SHP77 (cell line): Measurements from ENCODE around the gene CBX1.

Experiments
- DNase-seq, 2 experiments: peaks; one replicate each; lab custom pipeline; 2025; lab: John Stamatoyannopoulos, UW

Gene CBX1

GRCh38 chr17:48025904-48026501, 75.3 kb downstream of the CBX1 start:
- no peak for DNase-seq

- DNase-seq, result peak; percentile 96 to 98
Observed at GRCh38 chr17:48025040-48025903, 76.0 kb downstream of the CBX1 start.

- DNase-seq, result peak; percentile 27 to 41
Observed at GRCh38 chr17:48024149-48025039, 76.9 kb downstream of the CBX1 start.

GRCh38 chr17:48023400-48024148, 77.7 kb downstream of the CBX1 start:
- DNase-seq, result peak; percentile 91 to 92

- DNase-seq, result no peak
Observed at GRCh38 chr17:48022901-48023300, 78.4 kb downstream of the CBX1 start.

- DNase-seq, result no peak
Observed at GRCh38 chr17:48021934-48022333, 79.3 kb downstream of the CBX1 start.
